Mammary epithelial cell (primary cell): ENCODE data around the gene TADA2B.

Experiments used
- CTCF ChIP-seq, 2 donors: IDR thresholded peaks in 1 of 2; conservative IDR thresholded peaks in 1 of 2; 2 replicates each; pipeline ENCODE4 v1.5.1; 2011 to 2012; ENCODE audit warnings: inconsistent platforms in 2 of 2, low read length in 2 of 2, mild to moderate bottlenecking in 2 of 2, control low read depth in 1 of 2, low read depth in 1 of 2; ENCODE audit not compliant: insufficient read depth in 1 of 2; ENCODE audit errors: extremely low read depth in 1 of 2
- EZH2 ChIP-seq: IDR thresholded peaks from 2 replicates; pipeline ENCODE4 v1.6.1; 2012; ENCODE audit warnings: low read length, inconsistent platforms, borderline replicate concordance

DNA sequence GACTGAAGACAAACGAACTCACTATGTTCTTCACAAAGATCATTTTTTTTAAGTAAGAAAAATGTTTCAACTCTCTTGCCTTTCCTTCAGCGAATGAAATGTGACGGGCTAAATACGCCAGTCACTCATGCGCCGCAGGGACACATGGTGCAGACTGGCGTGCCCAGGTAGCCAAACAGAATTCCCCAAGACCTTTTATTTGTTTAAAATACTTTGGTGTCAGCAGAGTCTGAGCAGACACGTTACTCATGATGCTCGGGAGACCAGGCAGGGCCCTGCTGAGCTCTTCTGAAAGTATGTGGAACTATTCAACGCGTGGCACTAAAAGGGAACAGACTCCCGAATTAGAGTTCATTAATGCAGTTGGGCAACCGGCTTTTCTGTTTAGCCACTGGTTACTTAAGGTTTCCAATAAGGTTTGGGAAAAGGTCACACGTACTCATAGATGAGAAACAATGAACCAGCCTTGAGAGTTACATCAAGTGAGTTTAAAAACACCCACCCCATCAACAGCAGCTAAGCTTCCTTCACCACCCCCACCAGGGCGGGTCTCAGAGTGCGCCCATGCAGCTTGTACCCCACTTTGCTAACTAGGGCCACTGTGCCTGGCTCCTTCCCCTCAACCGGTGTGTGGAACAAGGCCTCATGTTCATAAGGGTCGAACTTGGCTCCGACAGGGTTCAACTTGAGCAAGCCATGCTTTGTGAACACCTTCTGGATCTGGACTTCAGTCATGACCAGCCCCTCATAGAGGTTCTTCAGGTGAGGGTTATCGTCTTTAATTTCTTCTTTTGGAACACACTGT is 17.4 kb downstream of the TADA2B start:
- TF ChIP-seq CTCF (conservative IDR thresholded peaks at IDR 0.05 in 1 of 2, IDR thresholded peaks at IDR 0.05 in 1 of 2; ENCODE audit: extremely low read depth in 1 of 2, insufficient read depth in 1 of 2, low read depth in 1 of 2, low read length in 2 of 2) (no peak), EZH2 (no peak)
